ENCODE results near the gene HLA-E. TPM values are rescaled to one million over a fixed set of nuclear protein-coding genes. Genes with fewer than 3 reads are reported as not detected.
A peak's percentile ranks its signal among the peaks of the same experiment; 100 is the strongest.
"Not testable (repeated sequence)": the region's sequence is repeated elsewhere in the genome, so short reads cannot be mapped to it uniquely, and the experiment has no call there.

HLA-E gene
- total RNA-seq, 1 donor from 2014 or later: 483 TPM

- H3K27me3 Mint-ChIP-seq (ENCODE audit: insufficient read depth); intact Hi-C loops (cut with micrococcal nuclease); H3K4me3 Mint-ChIP-seq; H3K9me3 Mint-ChIP-seq; DNase-seq (ENCODE audit: low spot score); H3K27ac Mint-ChIP-seq: not testable (repeated sequence)
- Mint-ChIP-seq H3K4me1 (ENCODE audit: low read depth) (peaks cover 52% of the 10 kb centered on the region), H3K36me3 (ENCODE audit: low read depth) (peaks cover 15% of the 10 kb centered on the region)
Observed at GRCh38 chr6:30498705-30499104, 9.4 kb downstream of the HLA-E start.

- H3K4me1 Mint-ChIP-seq (ENCODE audit: low read depth): peaks cover 34% of the 10 kb centered on the region
- peaks cover 2% of the 10 kb centered on the region for H3K36me3 Mint-ChIP-seq (ENCODE audit: low read depth)
- DNase-seq (ENCODE audit: low spot score): no peak
- intact Hi-C loops (cut with micrococcal nuclease): no loop called here
- H3K9me3 Mint-ChIP-seq: no peaks in the 10 kb centered on the region
- no peak overlapping the region for H3K27ac Mint-ChIP-seq
- H3K27me3 Mint-ChIP-seq (ENCODE audit: insufficient read depth): no peaks in the 10 kb centered on the region
- H3K4me3 Mint-ChIP-seq: peak overlapping the region; percentile 43
Observed at GRCh38 chr6:30500421-30501355, 11.4 kb downstream of the HLA-E start.

GRCh38 chr6:30507849-30508827 lies 18.8 kb downstream of the HLA-E start:
- Mint-ChIP-seq H3K4me1 (ENCODE audit: low read depth) (peaks cover 47% of the 10 kb centered on the region), H3K4me3 (peak overlapping the region; percentile 19), H3K27ac (peak overlapping the region; percentile 93), H3K9me3 (peaks cover 4% of the 10 kb centered on the region), H3K27me3 (ENCODE audit: insufficient read depth) (no peaks in the 10 kb centered on the region), H3K36me3 (ENCODE audit: low read depth) (peaks cover 3% of the 10 kb centered on the region)
- DNase-seq (ENCODE audit: low spot score): no peak
- intact Hi-C loops (cut with micrococcal nuclease): loop anchor here (1.0 kb wide), 1 partner anchor 8 kb away; no protein-coding TSS in a partner anchor

- Mint-ChIP-seq H3K9me3 (peaks cover 4% of the 10 kb centered on the region), H3K4me1 (ENCODE audit: low read depth) (peaks cover 47% of the 10 kb centered on the region), H3K27me3 (ENCODE audit: insufficient read depth) (no peaks in the 10 kb centered on the region), H3K4me3 (peak overlapping the region; percentile 19), H3K36me3 (ENCODE audit: low read depth) (peaks cover 3% of the 10 kb centered on the region), H3K27ac (peak overlapping the region; percentile 93)
- intact Hi-C loops (cut with micrococcal nuclease): loop anchor here (1.0 kb wide), 3 partner anchors 7 to 20 kb away; no protein-coding TSS in a partner anchor
- peak; percentile 53 for DNase-seq (ENCODE audit: low spot score)
Observed at GRCh38 chr6:30508890-30509736, 19.8 kb downstream of the HLA-E start.

GRCh38 chr6:30510419-30511168 lies 21.3 kb downstream of the HLA-E start:
- intact Hi-C loops (cut with micrococcal nuclease): no loop called here
- peaks cover 5% of the 10 kb centered on the region for H3K36me3 Mint-ChIP-seq (ENCODE audit: low read depth)
- H3K27me3 Mint-ChIP-seq (ENCODE audit: insufficient read depth): no peaks in the 10 kb centered on the region
- DNase-seq (ENCODE audit: low spot score): no peak
- H3K4me1 Mint-ChIP-seq (ENCODE audit: low read depth): peaks cover 58% of the 10 kb centered on the region
- peaks cover 4% of the 10 kb centered on the region for H3K9me3 Mint-ChIP-seq
- H3K4me3 Mint-ChIP-seq: no peak overlapping the region
- H3K27ac Mint-ChIP-seq: no peak overlapping the region

- intact Hi-C loops (cut with micrococcal nuclease): no loop called here
- Mint-ChIP-seq H3K4me1 (ENCODE audit: low read depth) (peaks cover 63% of the 10 kb centered on the region), H3K9me3 (peaks cover 4% of the 10 kb centered on the region), H3K36me3 (ENCODE audit: low read depth) (peaks cover 5% of the 10 kb centered on the region), H3K4me3 (no peak overlapping the region), H3K27me3 (ENCODE audit: insufficient read depth) (no peaks in the 10 kb centered on the region), H3K27ac (no peak overlapping the region)
- DNase-seq (ENCODE audit: low spot score): no peak
Observed at GRCh38 chr6:30511169-30511546, 21.8 kb downstream of the HLA-E start.

GRCh38 chr6:30513451-30513850 lies 24.1 kb downstream of the HLA-E start:
- Mint-ChIP-seq H3K36me3 (ENCODE audit: low read depth) (peaks cover 7% of the 10 kb centered on the region), H3K27ac (no peak overlapping the region), H3K9me3 (peaks cover 7% of the 10 kb centered on the region), H3K4me3 (no peak overlapping the region), H3K27me3 (ENCODE audit: insufficient read depth) (no peaks in the 10 kb centered on the region), H3K4me1 (ENCODE audit: low read depth) (peaks cover 62% of the 10 kb centered on the region)
- no peak for DNase-seq (ENCODE audit: low spot score)
- intact Hi-C loops (cut with micrococcal nuclease): no loop called here

- Mint-ChIP-seq H3K4me3 (peak overlapping the region; percentile 81), H3K27ac (peak overlapping the region; percentile 96), H3K36me3 (ENCODE audit: low read depth) (peaks cover 11% of the 10 kb centered on the region), H3K4me1 (ENCODE audit: low read depth) (peaks cover 59% of the 10 kb centered on the region), H3K27me3 (ENCODE audit: insufficient read depth) (no peaks in the 10 kb centered on the region), H3K9me3 (peaks cover 10% of the 10 kb centered on the region)
- no peak for DNase-seq (ENCODE audit: low spot score)
- intact Hi-C loops (cut with micrococcal nuclease): no loop called here
Observed at GRCh38 chr6:30515106-30515505, 25.8 kb downstream of the HLA-E start.

- Mint-ChIP-seq H3K4me3 (peak overlapping the region; percentile 83), H3K4me1 (ENCODE audit: low read depth) (peaks cover 49% of the 10 kb centered on the region), H3K27ac (peak overlapping the region; percentile 97), H3K9me3 (peaks cover 10% of the 10 kb centered on the region), H3K36me3 (ENCODE audit: low read depth) (peaks cover 13% of the 10 kb centered on the region), H3K27me3 (ENCODE audit: insufficient read depth) (no peaks in the 10 kb centered on the region)
- intact Hi-C loops (cut with micrococcal nuclease): loop anchor here (1.0 to 2.0 kb wide), 6 partner anchors 8 to 40 kb away; partner anchors contain the start of genes GNL1 and HLA-E
- DNase-seq (ENCODE audit: low spot score): peak; percentile 88
Observed at GRCh38 chr6:30515944-30516753, 26.8 kb downstream of the HLA-E start.

- DNase-seq (ENCODE audit: low spot score); H3K27me3 Mint-ChIP-seq (ENCODE audit: insufficient read depth): not testable (repeated sequence)
- H3K36me3 Mint-ChIP-seq (ENCODE audit: low read depth): peaks cover 16% of the 10 kb centered on the region
- H3K9me3 Mint-ChIP-seq: peaks cover 14% of the 10 kb centered on the region
- H3K4me1 Mint-ChIP-seq (ENCODE audit: low read depth): peaks cover 47% of the 10 kb centered on the region
- intact Hi-C loops (cut with micrococcal nuclease): loop anchor here (1.0 to 2.0 kb wide), 6 partner anchors 8 to 40 kb away; partner anchors contain the start of genes GNL1 and HLA-E
- H3K4me3 Mint-ChIP-seq: peak overlapping the region; percentile 83
- peak overlapping the region; percentile 97 for H3K27ac Mint-ChIP-seq
Observed at GRCh38 chr6:30516754-30517076, 27.4 kb downstream of the HLA-E start.

Data from activated T-helper 1 cell treated with anti-CD3 and anti-CD28 coated beads, Interleukin-12 subunit alpha, Interleukin-12 subunit beta, Interleukin-2, Interleukin-4 antibody, amounts not matched to agents 30 ng/mL and 10 ng/mL and 1 ng/mL, durations not matched to agents 14 hours and 24 hours and 36 hours (primary cell).